PC-9 (cell line): Measurements from ENCODE around the gene SLC12A3. TPM values are rescaled to one million over a fixed set of nuclear protein-coding genes. Genes with fewer than 3 reads are reported as not detected.

Experiments
- BruUV-seq: library from RNA; stranded (reverse); fragments of 400-500 nt; replicated peaks from 2 replicates; lab custom pipeline; 2021; lab: Mats Ljungman, UMichigan
- CTCF ChIA-PET: fragments of 300-600 bp; sonication (Branson Sonifier 250); formaldehyde crosslinking; loops from one replicate; lab custom pipeline; 2022; ENCODE audit warnings: antibody characterized with exemption; lab: Charles Lee
- POLR2A ChIA-PET: fragments of 300-600 bp; sonication (Branson Sonifier 250); formaldehyde crosslinking; loops from one replicate; lab custom pipeline; 2022; ENCODE audit warnings: antibody characterized with exemption; ENCODE audit not compliant: unreplicated experiment; lab: Charles Lee
- DNase-seq, 2 experiments: peaks; one replicate each; pipeline versions ENCODE4 v3.0.0 to v3.0.0-alpha.2; 2015 to 2022; ENCODE audit warnings: mixed read lengths in 1 of 2
- H2AFZ ChIP-seq: fragments of 200-600 bp; sonication (generic); 2 replicates; pipeline ENCODE4 v1.8.1; 2017; ENCODE audit warnings: antibody characterized with exemption
- H3F3A ChIP-seq: fragments of 200-600 bp; sonication (generic); 2 replicates; pipeline ENCODE4 v1.8.1; 2017; ENCODE audit warnings: antibody characterized with exemption, mild to moderate bottlenecking, low read depth; ENCODE audit not compliant: insufficient read depth
- H3K27ac ChIP-seq: fragments of 200-600 bp; sonication (generic); 2 replicates; pipeline ENCODE4 v1.6.1; 2016; ENCODE audit warnings: mixed run types
- H3K27me3 ChIP-seq: fragments of 200-600 bp; sonication (generic); 2 replicates; pipeline ENCODE4 v1.6.1; 2016; ENCODE audit warnings: low read depth, mixed run types; ENCODE audit not compliant: insufficient read depth
- H3K36me3 ChIP-seq: fragments of 200-600 bp; sonication (generic); 2 replicates; pipeline ENCODE4 v1.6.1; 2016; ENCODE audit warnings: low read depth, mixed run types
- H3K4me1 ChIP-seq: fragments of 200-600 bp; sonication (generic); replicated peaks from 2 replicates; pipeline ENCODE4 v1.6.1; 2016; ENCODE audit warnings: mixed run types; ENCODE audit not compliant: insufficient read depth
- H3K4me2 ChIP-seq: fragments of 200-600 bp; sonication (generic); 2 replicates; pipeline ENCODE4 v1.6.1; 2017; ENCODE audit warnings: mixed run types
- H3K4me3 ChIP-seq: fragments of 200-600 bp; sonication (generic); 2 replicates; pipeline ENCODE4 v1.6.1; 2016; ENCODE audit warnings: mixed run types
- H3K79me2 ChIP-seq: fragments of 200-600 bp; sonication (generic); 2 replicates; pipeline ENCODE4 v1.6.1; 2017; ENCODE audit warnings: low read depth, mixed run types
- H3K9me2 ChIP-seq: fragments of 200-600 bp; sonication (generic); 2 replicates; pipeline ENCODE4 v1.8.1; 2017; ENCODE audit warnings: mild to moderate bottlenecking; ENCODE audit not compliant: insufficient read depth
- H3K9me3 ChIP-seq: fragments of 200-600 bp; sonication (generic); 2 replicates; pipeline ENCODE4 v1.8.1; 2016; ENCODE audit warnings: low read depth; ENCODE audit not compliant: insufficient read depth
- H4K20me1 ChIP-seq: fragments of 200-600 bp; sonication (generic); 2 replicates; pipeline ENCODE4 v1.8.1; 2017; ENCODE audit not compliant: insufficient read depth
- EZH2 ChIP-seq: fragments of 200-600 bp; sonication (generic); IDR thresholded peaks from 2 replicates; pipeline ENCODE4 v1.8.0; 2017; ENCODE audit warnings: antibody characterized with exemption, low read depth
- intact Hi-C: fragments of 100-400 bp; cut with micrococcal nuclease; formaldehyde crosslinking; loops from one replicate; pipeline ENCODE4 v1.10.0; 2022; ENCODE audit not compliant: unreplicated experiment
- total RNA-seq: library from RNA; stranded (reverse); gene quantifications from 2 replicates; pipeline ENCODE4 v1.2.3, GENCODE V29; 2021
- TF ChIP-seq, protein P1 (sequence below): fragments of 200-600 bp; sonication (generic); conservative IDR thresholded peaks from 2 replicates; pipeline ENCODE4 v1.6.1; 2017; ENCODE audit warnings: mixed run types, antibody characterized with exemption, mild to moderate bottlenecking, moderate library complexity

Gene SLC12A3
- total RNA-seq, 1 experiment from 2014 or later = 0.26 TPM

DNA sequence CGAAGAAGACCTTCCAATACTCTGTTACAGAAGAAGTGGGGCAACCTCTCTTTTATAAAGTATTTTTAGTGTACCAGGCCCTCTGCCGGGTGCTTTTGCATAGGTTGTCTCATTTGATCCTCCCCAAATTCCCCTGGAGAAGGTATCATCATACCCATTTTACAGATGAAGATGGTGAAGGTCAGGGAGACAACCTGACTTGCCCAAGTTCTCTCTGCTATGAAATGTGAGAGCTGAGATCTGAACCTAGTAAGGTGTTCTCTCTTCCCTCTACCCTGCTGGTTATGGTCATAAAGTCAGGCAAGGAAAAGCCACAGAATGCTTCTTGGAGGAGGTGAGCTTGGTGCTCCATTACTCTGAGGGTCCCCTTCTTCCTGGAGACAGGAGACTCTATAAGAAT, 38.9 kb downstream of the SLC12A3 start:
- POLR2A ChIA-PET = no interaction called here

GRCh38 chr16:56907401-56907800, 42.4 kb downstream of the SLC12A3 start:
- no peaks in the 10 kb centered on the region for H3K27me3 ChIP-seq
- H2AFZ ChIP-seq = no peak overlapping the region
- H3F3A ChIP-seq = no peaks in the 10 kb centered on the region
- no peaks in the 10 kb centered on the region for H3K9me3 ChIP-seq
- intact Hi-C loops = no loop called here
- no peaks in the 10 kb centered on the region for H3K79me2 ChIP-seq
- H3K4me2 ChIP-seq = no peak overlapping the region
- no peak for DNase-seq
- no peaks in the 10 kb centered on the region for H4K20me1 ChIP-seq
- ChIA-PET CTCF (no interaction called here), POLR2A (no interaction called here)
- no peak overlapping the region for H3K4me3 ChIP-seq
- TF ChIP-seq EZH2 = no peak
- TF ChIP-seq, protein P1, sequence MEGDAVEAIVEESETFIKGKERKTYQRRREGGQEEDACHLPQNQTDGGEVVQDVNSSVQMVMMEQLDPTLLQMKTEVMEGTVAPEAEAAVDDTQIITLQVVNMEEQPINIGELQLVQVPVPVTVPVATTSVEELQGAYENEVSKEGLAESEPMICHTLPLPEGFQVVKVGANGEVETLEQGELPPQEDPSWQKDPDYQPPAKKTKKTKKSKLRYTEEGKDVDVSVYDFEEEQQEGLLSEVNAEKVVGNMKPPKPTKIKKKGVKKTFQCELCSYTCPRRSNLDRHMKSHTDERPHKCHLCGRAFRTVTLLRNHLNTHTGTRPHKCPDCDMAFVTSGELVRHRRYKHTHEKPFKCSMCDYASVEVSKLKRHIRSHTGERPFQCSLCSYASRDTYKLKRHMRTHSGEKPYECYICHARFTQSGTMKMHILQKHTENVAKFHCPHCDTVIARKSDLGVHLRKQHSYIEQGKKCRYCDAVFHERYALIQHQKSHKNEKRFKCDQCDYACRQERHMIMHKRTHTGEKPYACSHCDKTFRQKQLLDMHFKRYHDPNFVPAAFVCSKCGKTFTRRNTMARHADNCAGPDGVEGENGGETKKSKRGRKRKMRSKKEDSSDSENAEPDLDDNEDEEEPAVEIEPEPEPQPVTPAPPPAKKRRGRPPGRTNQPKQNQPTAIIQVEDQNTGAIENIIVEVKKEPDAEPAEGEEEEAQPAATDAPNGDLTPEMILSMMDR = no peak
- H3K27ac ChIP-seq = no peak overlapping the region
- H3K9me2 ChIP-seq = no peaks in the 10 kb centered on the region
- H3K36me3 ChIP-seq = no peaks in the 10 kb centered on the region
- H3K4me1 ChIP-seq = 0 out of 2 replicates have a peak, but pooled peaks cover 3% of the 10 kb centered on the region
- BruUV-seq = no TSS peak

More for the DNA sequence above, 38.9 kb downstream of the SLC12A3 start:
- no peak overlapping the region for H2AFZ ChIP-seq
- H3K36me3 ChIP-seq = no peaks in the 10 kb centered on the region
- TF ChIP-seq, protein P1 = no peak
- TF ChIP-seq EZH2 = no peak
- H3K27me3 ChIP-seq = peaks cover 8% of the 10 kb centered on the region; the same call in 1 of the 2 replicates
- no peak overlapping the region for H3K4me2 ChIP-seq
- no peaks in the 10 kb centered on the region for H3K4me1 ChIP-seq
- H3K79me2 ChIP-seq = no peaks in the 10 kb centered on the region
- H3K27ac ChIP-seq = no peak overlapping the region
- CTCF ChIA-PET = no interaction called here
- no peaks in the 10 kb centered on the region for H3F3A ChIP-seq
- intact Hi-C loops = no loop called here
- no peaks in the 10 kb centered on the region for H4K20me1 ChIP-seq
- H3K4me3 ChIP-seq = no peak overlapping the region
- BruUV-seq = no TSS peak
- H3K9me2 ChIP-seq = no peaks in the 10 kb centered on the region
- no peaks in the 10 kb centered on the region for H3K9me3 ChIP-seq
- DNase-seq = no peak

DNA sequence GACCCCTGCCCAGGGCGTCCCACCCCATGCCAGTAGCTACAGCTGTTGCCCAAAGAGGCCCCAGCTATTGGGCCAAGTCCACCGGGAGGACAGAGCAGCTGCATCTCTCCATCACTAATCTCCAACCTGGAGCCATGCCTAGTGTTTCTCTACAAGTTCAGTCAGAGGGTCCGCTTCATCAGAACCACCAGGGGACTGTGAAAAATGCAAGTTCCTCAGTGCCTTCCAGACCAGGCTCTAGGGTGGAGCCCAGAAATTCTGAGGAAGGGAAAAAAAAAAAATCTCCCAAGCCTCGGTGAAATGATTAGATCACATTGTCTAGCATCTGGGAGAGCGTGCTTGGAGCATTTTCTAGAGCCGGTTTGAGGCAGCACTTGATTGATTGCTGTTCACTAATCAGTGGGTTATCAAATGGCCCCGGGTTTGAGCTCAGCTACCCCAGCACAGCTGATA, 44.5 kb downstream of the SLC12A3 start:
- ChIA-PET POLR2A (no interaction called here), CTCF (no interaction called here)
- intact Hi-C loops = no loop called here

More for the DNA sequence above, 44.5 kb downstream of the SLC12A3 start:
- no TSS peak for BruUV-seq
- Histone ChIP-seq H3K4me1 (0 out of 2 replicates have a peak, but pooled peaks cover 3% of the 10 kb centered on the region), H3K36me3 (no peaks in the 10 kb centered on the region), H3K4me3 (no peak overlapping the region), H3K27me3 (no peaks in the 10 kb centered on the region), H2AFZ (no peak overlapping the region), H3K9me3 (no peaks in the 10 kb centered on the region), H3K4me2 (no peak overlapping the region), H3K9me2 (no peaks in the 10 kb centered on the region), H3K27ac (no peak overlapping the region), H3K79me2 (no peaks in the 10 kb centered on the region), H4K20me1 (no peaks in the 10 kb centered on the region), H3F3A (no peaks in the 10 kb centered on the region)
- no peak for DNase-seq
- TF ChIP-seq, protein P1 = no peak
- no peak for TF ChIP-seq EZH2
